GM21515 (cell line): ENCODE measurements around the gene PHOSPHO2.
"Not testable (repeated sequence)": the region's sequence is repeated elsewhere in the genome, so short reads cannot be mapped to it uniquely, and the experiment has no call there.

Source experiments
- ATAC-seq: cut with Tn5 transposase; IDR thresholded peaks from one replicate; pipeline ENCODE4 v1.9.1; 2021; ENCODE audit not compliant: unreplicated experiment

The PHOSPHO2 gene

GRCh38 chr2:169683425-169684134 lies 10.7 kb upstream of the PHOSPHO2 start:
- ATAC-seq, result no peak

- no peak for ATAC-seq
Measured at GRCh38 chr2:169684135-169684565, 10.1 kb upstream of the PHOSPHO2 start.

GRCh38 chr2:169684712-169685111 lies 9.6 kb upstream of the PHOSPHO2 start:
- ATAC-seq, result not testable (repeated sequence)

- not testable (repeated sequence) for ATAC-seq
Measured at GRCh38 chr2:169686825-169687224, 7.4 kb upstream of the PHOSPHO2 start.

GRCh38 chr2:169687943-169688342 lies 6.3 kb upstream of the PHOSPHO2 start:
- ATAC-seq, result not testable (repeated sequence)

GRCh38 chr2:169690958-169691357 lies 3.3 kb upstream of the PHOSPHO2 start:
- ATAC-seq, result no peak

GRCh38 chr2:169692718-169693117 lies 1.6 kb upstream of the PHOSPHO2 start:
- ATAC-seq, result no peak

GRCh38 chr2:169693360-169693759 lies 909 bp upstream of the PHOSPHO2 start:
- ATAC-seq, result no peak

GRCh38 chr2:169694894-169695260 lies 608 bp downstream of the PHOSPHO2 start:
- ATAC-seq, result no peak

GRCh38 chr2:169696381-169696780 lies 2.1 kb downstream of the PHOSPHO2 start:
- ATAC-seq, result no peak

- not testable (repeated sequence) for ATAC-seq
Measured at GRCh38 chr2:169699173-169699572, 4.9 kb downstream of the PHOSPHO2 start.

GRCh38 chr2:169702996-169703395 lies 8.7 kb downstream of the PHOSPHO2 start:
- no peak for ATAC-seq

GRCh38 chr2:169704160-169704708 lies 10.0 kb downstream of the PHOSPHO2 start:
- no peak for ATAC-seq

GRCh38 chr2:169705927-169706326 lies 11.7 kb downstream of the PHOSPHO2 start:
- no peak for ATAC-seq

- no peak for ATAC-seq
Measured at GRCh38 chr2:169707626-169708025, 13.4 kb downstream of the PHOSPHO2 start.

- ATAC-seq, result no peak
Measured at GRCh38 chr2:169709331-169709730, 15.1 kb downstream of the PHOSPHO2 start.

- no peak for ATAC-seq
Measured at GRCh38 chr2:169709981-169710380, 15.7 kb downstream of the PHOSPHO2 start.

GRCh38 chr2:169711751-169712509 lies 17.7 kb downstream of the PHOSPHO2 start:
- ATAC-seq, result no peak

GRCh38 chr2:169712791-169713227 lies 18.5 kb downstream of the PHOSPHO2 start:
- no peak for ATAC-seq

- ATAC-seq, result no peak
Measured at GRCh38 chr2:169713331-169713730, 19.1 kb downstream of the PHOSPHO2 start.

GRCh38 chr2:169714699-169715098 lies 20.4 kb downstream of the PHOSPHO2 start:
- ATAC-seq, result no peak
